MG63 (cell line): Measurements from ENCODE around the gene ECE2. TPM values are rescaled to one million over a fixed set of nuclear protein-coding genes. Genes with fewer than 3 reads are reported as not detected.

ENCODE experiments used
- DNase-seq: peaks from one replicate; pipeline ENCODE4 v3.0.0-alpha.2; 2020
- H3K27me3 ChIP-seq: fragments of 250-450 bp; sonication (Bioruptor Pico); 2 replicates; pipeline ENCODE4 v1.5.1; 2020; ENCODE audit warnings: mild to moderate bottlenecking, moderate library complexity
- H3K36me3 ChIP-seq: fragments of 250-450 bp; sonication (Bioruptor Pico); 2 replicates; pipeline ENCODE4 v1.5.1; 2020; ENCODE audit warnings: mild to moderate bottlenecking, moderate library complexity
- H3K4me3 ChIP-seq: fragments of 250-450 bp; sonication (Bioruptor Pico); 2 replicates; pipeline ENCODE4 v1.5.1; 2020; ENCODE audit warnings: mild to moderate bottlenecking, moderate library complexity
- H3K9me3 ChIP-seq: fragments of 250-450 bp; sonication (Bioruptor Pico); 2 replicates; pipeline ENCODE4 v1.5.1; 2020; ENCODE audit warnings: mild to moderate bottlenecking, moderate library complexity
- total RNA-seq: library from RNA; depleted of rRNA; stranded (reverse); fragments of >200 nt; shearing (Covaris generic); gene quantifications from 2 replicates; pipeline ENCODE4 v1.2.3, GENCODE V29; 2014; ENCODE audit warnings: low replicate concordance; rRNA removed

ECE2 gene
- not detected in 2 replicates for total RNA-seq

DNA sequence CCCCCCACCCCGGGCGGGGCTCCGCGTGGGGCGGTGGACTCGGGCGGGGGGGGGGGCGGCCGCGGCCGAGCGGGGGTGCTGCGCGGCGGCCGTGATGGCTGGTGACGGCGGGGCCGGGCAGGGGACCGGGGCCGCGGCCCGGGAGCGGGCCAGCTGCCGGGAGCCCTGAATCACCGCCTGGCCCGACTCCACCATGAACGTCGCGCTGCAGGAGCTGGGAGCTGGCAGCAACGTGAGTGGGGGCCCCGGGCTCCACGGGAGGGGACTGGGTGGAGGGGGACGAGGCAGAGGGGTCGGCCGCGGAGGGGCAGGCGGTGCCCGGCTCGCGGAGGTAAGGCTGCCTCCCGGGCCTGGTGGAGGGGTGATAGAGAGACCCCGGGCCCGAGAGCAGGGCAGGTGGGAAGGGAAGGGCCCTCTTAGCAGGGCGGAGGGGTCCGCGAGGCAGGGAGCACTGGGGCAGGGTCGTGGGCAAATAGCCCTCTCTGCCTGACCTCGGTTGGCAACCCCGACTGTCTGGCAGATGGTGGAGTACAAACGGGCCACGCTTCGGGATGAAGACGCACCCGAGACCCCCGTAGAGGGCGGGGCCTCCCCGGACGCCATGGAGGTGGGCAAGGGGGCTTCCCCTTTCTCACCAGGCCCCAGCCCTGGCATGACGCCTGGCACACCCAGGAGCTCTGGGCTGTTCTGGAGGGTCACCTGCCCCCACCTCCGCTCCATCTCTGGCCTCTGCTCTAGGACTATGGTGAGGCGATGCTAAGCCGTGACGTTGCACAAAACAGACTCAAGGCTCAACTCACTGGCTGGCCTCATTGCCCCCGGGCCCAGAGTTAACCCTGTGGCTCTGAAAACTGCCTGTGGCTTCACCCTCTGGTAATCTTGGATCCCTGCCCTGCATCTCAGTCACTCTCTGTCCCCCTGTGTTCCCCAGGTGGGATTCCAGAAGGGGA lies at the start of gene ECE2:
ECE2 (plus strand) TSS at position 62 of the 950 bp plus-strand sequence; CDS start at position 194, 132 bp downstream.
- DNase-seq, result peak; percentile 43
- H3K27me3 ChIP-seq, result peaks cover 5% of the 10 kb centered on the region; the same call in 1 of the 2 replicates

DNA sequence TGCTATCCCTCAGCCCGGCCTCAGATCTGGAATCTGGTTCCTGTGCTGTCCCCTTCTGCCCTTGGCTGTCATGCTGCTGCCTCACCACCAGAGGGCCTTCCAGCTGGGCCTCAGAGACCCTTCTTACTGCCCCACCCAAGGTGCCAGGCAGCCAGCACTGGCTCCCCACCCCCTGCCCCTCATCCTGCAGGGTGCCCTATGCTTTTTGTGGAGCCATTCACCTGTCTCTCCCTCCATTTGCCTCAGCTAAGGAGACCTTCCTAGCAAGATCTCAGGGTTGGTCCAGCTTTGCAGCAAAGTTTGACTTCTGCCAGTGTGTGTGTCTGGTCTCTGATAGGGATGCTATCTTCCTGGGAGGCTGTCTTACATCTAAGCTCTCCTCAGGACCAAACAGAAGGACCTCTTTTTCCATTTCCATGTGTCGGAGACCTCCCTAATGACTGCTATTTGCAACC lies 48.3 kb upstream of the ECE2 start:
- no peak overlapping the region for H3K4me3 ChIP-seq
- H3K36me3 ChIP-seq, result no peaks in the 10 kb centered on the region
- H3K27me3 ChIP-seq, result peaks cover 59% of the 10 kb centered on the region
- no peaks in the 10 kb centered on the region for H3K9me3 ChIP-seq
- DNase-seq, result peak; percentile 38

More for the DNA sequence above, at the start of gene ECE2:
- H3K36me3 ChIP-seq, result no peaks in the 10 kb centered on the region
- no peak within 1 kb of the TSS for H3K4me3 ChIP-seq
- H3K9me3 ChIP-seq, result no peaks in the 10 kb centered on the region

DNA sequence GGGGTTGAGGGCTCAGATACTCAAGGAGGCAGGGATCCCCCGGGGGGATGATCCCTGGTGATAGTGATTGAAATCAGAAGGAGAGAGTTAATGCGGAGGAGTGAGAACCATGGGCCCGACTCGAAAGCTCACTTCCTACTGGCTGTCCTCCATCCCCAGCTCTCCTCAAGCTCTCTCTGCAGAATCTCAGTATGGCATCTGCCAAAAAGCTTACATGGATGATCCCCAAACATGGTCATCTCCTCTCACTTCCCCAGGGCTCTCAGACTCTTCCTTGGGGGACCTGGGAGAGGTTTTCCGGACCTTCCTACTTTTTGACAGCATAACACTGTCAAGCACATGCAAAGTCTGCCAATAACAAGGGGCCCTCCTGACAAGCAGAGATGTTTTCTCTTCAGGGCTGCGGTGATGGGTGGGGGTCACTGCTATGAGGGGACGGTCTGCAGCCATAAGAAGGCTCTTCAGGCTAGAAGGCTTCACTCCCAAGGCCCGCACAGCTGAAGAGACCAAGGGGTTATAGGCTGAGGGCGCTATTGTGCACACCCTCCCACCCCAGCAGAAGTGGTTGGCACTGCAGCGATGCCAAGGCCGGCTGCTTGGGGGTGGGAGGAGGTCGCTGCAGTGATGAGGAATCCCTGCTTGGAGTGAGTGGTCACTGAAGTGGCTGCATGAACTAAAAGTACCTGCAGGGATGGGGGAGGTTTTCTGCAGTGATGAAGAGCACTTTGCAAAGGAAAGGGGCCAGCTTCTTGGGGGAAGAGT lies 47.3 kb upstream of the ECE2 start:
- no peak overlapping the region for H3K4me3 ChIP-seq
- no peaks in the 10 kb centered on the region for H3K9me3 ChIP-seq
- DNase-seq, result no peak
- no peaks in the 10 kb centered on the region for H3K36me3 ChIP-seq
- peaks cover 59% of the 10 kb centered on the region for H3K27me3 ChIP-seq

DNA sequence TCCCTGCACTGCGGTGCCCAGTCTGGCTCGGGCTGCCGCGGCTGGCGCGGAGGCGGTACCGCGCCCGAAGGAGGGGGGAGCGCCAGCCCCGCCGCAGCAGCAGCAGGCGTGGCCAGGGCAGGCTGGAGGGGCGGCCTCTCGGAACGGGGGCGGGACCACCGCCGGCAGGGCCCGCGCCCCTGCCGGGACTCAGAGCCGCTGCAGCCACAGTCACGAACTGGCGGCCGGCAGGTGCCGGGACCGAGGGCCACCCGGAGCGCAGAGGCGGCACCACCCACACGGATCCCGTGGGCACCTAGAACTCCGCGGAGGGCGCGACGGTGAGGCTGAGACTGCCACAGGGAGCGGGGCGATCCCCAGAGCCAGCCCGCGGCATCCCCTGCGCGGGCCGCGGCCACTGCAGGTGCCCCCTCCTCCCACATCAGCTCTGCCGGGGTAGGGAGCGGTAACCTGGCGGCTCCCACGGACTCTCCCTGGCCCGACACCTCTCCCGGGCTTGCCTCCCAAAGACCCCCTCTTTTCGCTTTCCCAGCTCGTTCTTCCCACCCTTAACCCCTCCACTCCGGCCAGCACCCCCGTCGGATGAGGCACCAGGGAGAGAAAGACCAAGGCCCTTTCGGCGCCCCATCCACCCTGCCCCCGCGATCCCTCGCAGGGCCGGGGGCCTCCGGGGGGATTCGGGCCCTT lies 46.3 kb upstream of the ECE2 start, which contains the start of gene VWA5B2:
VWA5B2 (plus strand) TSS at position 192 of the 687 bp plus-strand sequence. CDS start 944 bp downstream, outside the sequence.
- Histone ChIP-seq H3K36me3 (no peaks in the 10 kb centered on the region), H3K27me3 (peaks cover 59% of the 10 kb centered on the region), H3K4me3 (peak within 1 kb of the TSS; percentile 25), H3K9me3 (no peaks in the 10 kb centered on the region)
- peak; percentile 71 for DNase-seq

DNA sequence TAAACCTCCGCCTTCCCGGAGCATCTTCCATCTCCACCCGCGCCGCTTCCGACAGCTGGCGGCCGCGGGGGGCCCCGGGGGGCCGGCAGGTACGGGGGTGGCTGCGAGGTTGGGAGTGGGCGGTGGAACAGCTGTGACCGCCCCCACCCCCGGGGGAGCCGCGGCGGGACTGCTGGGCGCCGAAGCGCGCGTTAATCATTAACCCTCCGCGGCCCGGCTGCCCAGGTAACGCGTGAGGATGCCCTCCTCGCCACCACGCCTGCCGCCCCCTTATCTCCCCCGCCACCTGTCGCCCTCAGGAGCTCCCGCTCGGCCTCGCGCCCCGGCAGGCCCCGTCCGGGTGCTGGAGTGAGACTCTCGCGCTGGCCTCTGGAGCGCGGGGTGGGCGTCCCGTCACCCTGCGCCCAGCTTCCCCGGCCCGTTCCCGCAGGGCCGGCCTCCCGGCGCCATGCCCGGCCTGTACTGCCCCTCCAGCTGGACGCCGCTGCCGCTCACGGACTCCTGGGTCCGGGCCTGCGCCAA lies 45.7 kb upstream of the ECE2 start:
- no peaks in the 10 kb centered on the region for H3K36me3 ChIP-seq
- H3K4me3 ChIP-seq, result peak overlapping the region; percentile 25; the same call in 1 of the 2 replicates
- DNase-seq, result no peak
- H3K27me3 ChIP-seq, result peaks cover 55% of the 10 kb centered on the region
- H3K9me3 ChIP-seq, result no peaks in the 10 kb centered on the region

DNA sequence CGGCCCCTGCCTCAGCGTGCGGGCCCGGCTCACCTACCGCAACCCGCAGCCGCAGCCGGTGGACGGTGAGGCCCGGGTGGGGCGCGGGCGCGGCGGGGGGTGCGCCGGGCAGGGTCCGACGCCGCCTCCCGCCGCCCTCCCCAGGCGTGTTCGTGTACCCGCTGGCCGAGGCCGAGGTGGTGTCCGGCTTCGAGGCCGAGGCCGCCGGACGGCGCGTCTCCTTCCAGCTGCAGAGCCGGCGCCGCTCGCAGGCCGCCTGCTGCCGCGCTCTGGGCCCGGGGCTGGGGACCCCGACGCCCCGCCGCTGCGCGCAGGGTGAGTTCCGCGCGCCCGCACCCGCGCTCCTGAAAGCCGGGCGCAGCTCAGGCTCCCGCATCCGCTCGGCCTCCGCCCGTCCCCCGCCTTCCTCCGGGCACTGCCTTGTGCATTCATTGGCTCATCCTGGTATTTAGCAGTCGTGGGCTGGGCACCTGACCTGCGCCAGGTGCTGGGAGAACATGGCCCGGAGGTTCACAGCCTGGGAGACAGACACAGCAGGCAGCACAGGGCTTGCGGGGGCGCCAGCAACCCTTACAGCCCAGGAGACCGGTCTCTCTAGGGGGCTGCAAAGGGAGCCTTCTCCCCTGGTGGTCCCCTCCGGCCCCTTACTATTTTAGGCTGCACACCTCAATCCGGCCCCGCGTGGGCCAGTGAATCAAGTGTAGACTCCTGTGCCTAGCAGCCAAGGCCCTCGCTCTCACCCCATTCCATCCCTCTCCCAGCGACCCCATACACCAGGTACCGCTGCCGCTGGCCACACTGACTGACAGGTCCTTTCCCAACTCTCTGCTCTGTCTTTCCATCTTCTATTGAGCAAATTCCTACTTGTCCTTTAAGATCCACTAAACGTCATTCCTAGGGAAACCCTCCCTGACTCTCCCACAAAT lies 45.0 kb upstream of the ECE2 start:
- H3K4me3 ChIP-seq, result no peak overlapping the region
- DNase-seq, result no peak
- H3K27me3 ChIP-seq, result peaks cover 52% of the 10 kb centered on the region
- no peaks in the 10 kb centered on the region for H3K36me3 ChIP-seq
- no peaks in the 10 kb centered on the region for H3K9me3 ChIP-seq

DNA sequence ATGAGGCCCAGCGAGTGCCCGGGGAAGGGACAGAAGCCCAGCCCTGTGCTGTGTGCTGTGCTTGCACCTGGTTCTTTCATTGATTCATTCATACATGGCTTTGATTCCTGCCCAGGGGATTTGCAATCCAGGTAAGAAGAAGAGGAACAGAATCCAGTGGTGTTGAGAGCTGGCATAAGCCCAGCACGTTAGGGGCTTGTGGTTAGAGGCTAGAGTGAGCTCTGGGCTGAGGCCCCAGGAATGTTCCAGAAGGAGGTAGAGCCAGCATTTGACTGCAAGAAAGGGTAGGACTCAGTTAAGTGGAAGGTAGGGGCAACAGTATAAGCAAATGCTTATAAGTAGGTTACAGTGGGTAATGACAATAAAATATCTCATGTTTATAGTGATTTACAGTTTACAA lies 44.2 kb upstream of the ECE2 start:
- peaks cover 47% of the 10 kb centered on the region for H3K27me3 ChIP-seq

DNA sequence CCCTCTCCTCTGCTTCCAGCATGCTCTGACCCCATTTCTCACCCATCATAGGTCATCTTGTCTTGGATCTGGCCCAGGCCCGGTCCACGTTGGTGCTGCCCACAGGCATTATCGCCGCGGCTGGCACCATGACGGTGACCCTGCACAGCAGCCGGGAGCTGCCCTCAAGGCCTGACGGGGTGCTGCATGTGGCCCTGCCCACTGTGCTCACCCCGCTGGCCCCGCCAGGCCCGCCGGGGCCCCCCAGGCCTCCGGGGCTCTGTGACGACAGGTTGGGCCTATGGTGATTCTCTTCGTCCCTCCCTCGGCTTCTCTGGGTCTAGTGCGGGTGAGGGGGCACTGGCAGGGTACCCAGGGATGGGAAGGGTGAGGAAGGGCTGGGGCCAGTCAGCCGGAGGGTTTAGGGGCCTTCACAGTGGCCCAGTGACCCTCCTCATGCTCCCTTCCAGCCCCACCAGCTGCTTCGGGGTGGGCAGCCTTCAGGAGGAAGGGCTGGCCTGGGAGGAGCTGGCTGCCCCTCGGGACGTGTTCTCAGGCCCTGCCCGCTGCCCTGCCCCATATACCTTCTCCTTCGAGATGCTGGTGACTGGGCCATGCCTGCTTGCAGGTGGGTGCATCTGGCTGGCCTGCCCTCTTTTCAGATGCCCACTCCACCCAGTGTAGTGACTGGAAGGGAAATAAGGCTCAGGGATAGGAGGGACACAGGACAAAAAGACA lies 42.5 kb upstream of the ECE2 start:
- DNase-seq, result no peak
- no peaks in the 10 kb centered on the region for H3K9me3 ChIP-seq
- peaks cover 37% of the 10 kb centered on the region for H3K27me3 ChIP-seq
- no peak overlapping the region for H3K4me3 ChIP-seq
- no peaks in the 10 kb centered on the region for H3K36me3 ChIP-seq

More for the DNA sequence above, 44.2 kb upstream of the ECE2 start:
- Histone ChIP-seq H3K36me3 (no peaks in the 10 kb centered on the region), H3K4me3 (no peak overlapping the region), H3K9me3 (no peaks in the 10 kb centered on the region)
- no peak for DNase-seq

DNA sequence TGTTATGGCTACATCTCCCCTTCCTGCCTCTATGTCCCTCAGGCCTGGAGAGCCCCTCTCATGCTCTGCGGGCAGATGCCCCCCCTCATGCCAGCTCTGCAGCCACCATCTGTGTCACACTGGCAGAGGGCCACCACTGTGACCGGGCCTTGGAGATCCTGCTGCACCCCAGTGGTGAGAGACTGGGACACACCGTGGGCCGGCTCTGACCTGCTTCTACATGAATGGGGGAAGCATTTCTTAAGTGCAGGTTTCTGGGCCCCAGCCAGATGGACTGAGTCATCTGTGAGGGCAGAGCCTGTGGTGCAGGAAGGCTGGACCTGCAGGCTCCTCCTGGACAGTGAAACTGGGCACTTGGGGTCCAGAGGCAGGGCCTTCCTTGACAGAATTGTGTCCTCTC lies 41.6 kb upstream of the ECE2 start:
- Histone ChIP-seq H3K36me3 (no peaks in the 10 kb centered on the region), H3K4me3 (no peak overlapping the region), H3K9me3 (no peaks in the 10 kb centered on the region), H3K27me3 (peaks cover 29% of the 10 kb centered on the region)
- peak; percentile 85 for DNase-seq

DNA sequence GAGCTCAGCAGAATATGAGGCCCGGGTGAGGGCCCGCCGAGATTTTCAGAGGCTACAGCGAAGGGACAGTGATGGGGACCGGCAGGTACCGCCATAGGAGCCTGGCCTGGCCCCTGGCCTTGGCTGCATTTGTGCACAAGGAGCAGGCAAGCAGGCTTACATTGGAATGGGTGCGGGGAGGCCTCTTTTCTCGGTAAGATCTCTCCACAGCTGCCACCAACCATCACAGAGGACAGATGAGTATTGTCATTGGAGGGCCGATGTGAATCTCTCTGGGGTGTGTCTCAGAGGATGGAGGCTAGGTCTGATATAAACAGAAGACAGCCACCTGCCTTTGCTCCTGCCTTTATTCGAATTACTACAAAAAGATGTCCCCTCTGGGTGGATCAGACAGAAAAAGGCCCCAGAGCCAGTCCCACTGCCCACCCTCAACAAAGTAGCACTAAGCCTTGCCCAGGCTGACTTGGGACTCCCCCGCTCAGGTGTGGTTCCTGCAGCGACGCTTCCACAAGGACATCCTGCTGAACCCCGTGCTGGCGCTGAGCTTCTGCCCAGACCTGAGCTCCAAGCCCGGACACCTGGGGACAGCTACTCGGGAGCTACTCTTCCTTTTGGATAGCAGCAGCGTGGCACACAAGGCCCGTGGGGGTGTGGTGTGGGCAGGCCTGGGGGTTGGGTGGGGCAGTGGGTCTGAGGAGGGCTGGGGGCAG lies 41.0 kb upstream of the ECE2 start:
- Histone ChIP-seq H3K36me3 (no peaks in the 10 kb centered on the region), H3K27me3 (peaks cover 23% of the 10 kb centered on the region), H3K9me3 (no peaks in the 10 kb centered on the region), H3K4me3 (no peak overlapping the region)
- no peak for DNase-seq

DNA sequence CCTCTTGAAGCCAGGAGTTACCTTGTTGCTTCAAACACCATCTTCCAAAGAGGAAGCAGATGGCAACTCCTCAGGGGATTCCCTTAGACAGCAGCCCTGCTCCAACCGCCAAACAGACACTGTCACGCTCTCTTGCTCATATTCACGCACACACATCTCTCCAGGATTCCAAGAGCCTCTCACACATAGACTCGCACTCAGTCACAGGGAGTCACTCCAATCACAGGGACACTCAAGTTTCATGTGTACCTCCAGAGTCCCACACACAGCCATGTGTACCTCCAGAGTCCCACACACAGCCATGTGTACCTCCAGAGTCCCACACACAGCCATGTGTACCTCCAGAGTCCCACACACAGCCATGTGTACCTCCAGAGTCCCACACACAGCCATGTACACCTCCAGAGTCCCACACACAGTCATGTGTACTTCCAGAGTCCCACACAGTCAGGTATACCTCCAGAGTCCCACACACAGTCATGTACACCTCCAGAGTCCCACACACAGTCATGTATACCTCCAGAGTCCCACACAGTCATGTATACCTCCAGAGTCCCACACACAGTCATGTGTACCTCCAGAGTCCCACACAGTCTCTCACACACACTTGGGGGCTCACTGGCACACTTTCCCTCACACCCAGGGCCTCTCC lies 40.3 kb upstream of the ECE2 start:
- Histone ChIP-seq H3K27me3 (peaks cover 17% of the 10 kb centered on the region), H3K4me3 (no peak overlapping the region), H3K36me3 (no peaks in the 10 kb centered on the region), H3K9me3 (no peaks in the 10 kb centered on the region)
- DNase-seq, result no peak

DNA sequence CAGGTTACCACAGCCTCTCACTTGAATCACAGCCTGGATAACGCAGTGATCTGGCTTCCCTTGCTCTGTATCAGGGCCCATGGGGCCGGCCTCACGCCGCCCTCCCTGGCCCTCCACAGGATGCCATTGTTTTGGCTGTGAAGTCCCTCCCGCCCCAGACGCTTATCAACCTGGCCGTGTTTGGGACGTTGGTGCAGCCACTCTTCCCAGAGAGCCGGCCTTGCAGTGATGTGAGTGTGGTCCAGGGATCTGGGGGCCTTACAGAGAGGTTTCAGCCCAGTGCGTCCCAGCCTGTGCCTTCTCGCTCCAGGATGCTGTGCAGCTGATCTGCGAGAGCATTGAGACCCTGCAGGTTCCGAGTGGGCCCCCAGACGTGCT lies 39.8 kb upstream of the ECE2 start:
- H3K4me3 ChIP-seq, result no peak overlapping the region
- H3K36me3 ChIP-seq, result no peaks in the 10 kb centered on the region
- DNase-seq, result no peak
- peaks cover 14% of the 10 kb centered on the region for H3K27me3 ChIP-seq
- H3K9me3 ChIP-seq, result no peaks in the 10 kb centered on the region

DNA sequence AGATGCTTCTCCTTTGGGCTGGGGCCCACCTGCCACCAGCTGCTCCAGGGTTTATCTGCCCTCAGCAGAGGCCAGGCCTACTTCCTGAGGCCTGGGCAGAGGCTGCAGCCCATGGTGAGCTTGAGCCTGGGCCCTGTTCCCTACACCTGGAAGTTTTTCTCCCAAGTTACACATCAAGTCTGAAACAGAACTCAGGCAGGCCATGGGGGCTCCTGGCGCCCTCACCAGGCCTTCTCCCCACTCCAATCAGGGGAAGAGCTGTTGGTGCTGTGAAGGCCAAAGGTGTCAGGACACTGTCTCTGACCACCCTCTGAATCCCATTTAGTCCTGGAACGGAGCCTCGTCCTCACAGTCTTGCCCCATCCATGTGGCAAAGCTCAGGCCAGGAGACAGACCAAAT lies 39.2 kb upstream of the ECE2 start:
- DNase-seq, result no peak
- Histone ChIP-seq H3K27me3 (peaks cover 8% of the 10 kb centered on the region), H3K9me3 (no peaks in the 10 kb centered on the region), H3K36me3 (no peaks in the 10 kb centered on the region), H3K4me3 (no peak overlapping the region)

DNA sequence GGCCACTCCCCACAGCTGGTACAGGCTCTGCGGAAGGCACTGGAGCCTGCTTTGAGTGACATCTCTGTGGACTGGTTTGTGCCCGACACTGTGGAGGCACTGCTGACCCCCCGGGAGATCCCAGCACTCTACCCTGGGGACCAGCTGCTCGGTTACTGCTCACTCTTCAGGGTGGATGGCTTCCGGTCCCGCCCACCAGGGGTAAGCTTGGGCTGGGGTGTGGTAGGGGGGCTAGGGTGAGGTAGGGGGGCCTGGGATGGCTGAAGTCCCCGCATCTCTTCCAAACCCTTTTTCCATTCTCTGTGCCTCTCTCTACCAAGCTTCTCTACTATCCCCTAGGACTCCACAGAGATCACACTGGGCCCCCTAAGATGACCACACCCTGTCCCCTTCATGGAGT lies 38.6 kb upstream of the ECE2 start:
- DNase-seq, result no peak
- Histone ChIP-seq H3K9me3 (no peaks in the 10 kb centered on the region), H3K36me3 (peaks cover 2% of the 10 kb centered on the region; the same call in 1 of the 2 replicates), H3K27me3 (peaks cover 2% of the 10 kb centered on the region; the same call in 1 of the 2 replicates), H3K4me3 (no peak overlapping the region)
